ENCODE data around the gene PSMB9. TPM values are rescaled to one million over a fixed set of nuclear protein-coding genes. Genes with fewer than 3 reads are reported as not detected.
"Not testable (repeated sequence)": the region's sequence is repeated elsewhere in the genome, so short reads cannot be mapped to it uniquely, and the experiment has no call there.

Gene PSMB9
- total and polyA plus RNA-seq, 2 donors (not counting 1 experiment from before 2014, with no cell fraction given): 64.4 to 75.0 TPM

DNA sequence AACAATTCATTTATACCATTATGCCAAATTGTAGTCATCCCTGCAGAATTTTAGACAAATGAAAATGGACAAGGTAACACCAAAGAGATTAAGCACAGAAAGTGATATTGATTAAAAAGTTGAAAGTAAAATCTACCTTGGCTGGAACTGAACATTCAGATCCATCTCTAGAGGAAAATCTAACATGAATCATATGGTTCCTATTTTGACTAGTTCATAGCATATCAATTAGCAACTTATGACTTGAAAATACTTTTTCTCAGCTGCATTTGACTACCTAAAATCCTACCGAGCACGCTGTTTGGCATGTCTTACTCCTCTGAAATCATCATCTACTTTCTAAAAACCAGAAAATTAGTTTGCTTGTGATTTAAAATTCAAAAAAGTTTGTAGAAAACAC is 22.6 kb downstream of the PSMB9 start:
- Histone ChIP-seq H4K20me1 (ENCODE audit: control insufficient read depth, extremely low read depth, insufficient read depth, low read length) (no peaks in the 10 kb centered on the region), H3K9ac (ENCODE audit: insufficient read depth, low read length) (no peak overlapping the region), H3K79me2 (ENCODE audit: control insufficient read depth, insufficient read depth, low read length) (no peaks in the 10 kb centered on the region), H3K4me1 (ENCODE audit: control insufficient read depth, extremely low read depth, insufficient read depth, low read length) (no peaks in the 10 kb centered on the region), H3K27me3 (ENCODE audit: control insufficient read depth, insufficient read depth, low read length) (peaks cover 2% of the 10 kb centered on the region), H3K4me3 (replicated peaks in 1 of 4; ENCODE audit: control extremely low read depth in 1 of 4, insufficient read depth in 1 of 4, low read depth in 3 of 4, low read length in 4 of 4) (no peak overlapping the region), H2AFZ (ENCODE audit: low read length) (no peak overlapping the region), H3K9me3 (ENCODE audit: control insufficient read depth, insufficient read depth, low read depth, low read length) (no peaks in the 10 kb centered on the region), H3K27ac (ENCODE audit: insufficient read depth, low read length) (no peak overlapping the region), H3K36me3 (ENCODE audit: control insufficient read depth, insufficient read depth, low read length) (no peaks in the 10 kb centered on the region), H3K4me2 (ENCODE audit: extremely low read depth, insufficient read depth, low read length) (no peak overlapping the region)
- no peak for DNase-seq (ENCODE audit: low read depth in 2 of 2)
- TF ChIP-seq, protein P1, sequence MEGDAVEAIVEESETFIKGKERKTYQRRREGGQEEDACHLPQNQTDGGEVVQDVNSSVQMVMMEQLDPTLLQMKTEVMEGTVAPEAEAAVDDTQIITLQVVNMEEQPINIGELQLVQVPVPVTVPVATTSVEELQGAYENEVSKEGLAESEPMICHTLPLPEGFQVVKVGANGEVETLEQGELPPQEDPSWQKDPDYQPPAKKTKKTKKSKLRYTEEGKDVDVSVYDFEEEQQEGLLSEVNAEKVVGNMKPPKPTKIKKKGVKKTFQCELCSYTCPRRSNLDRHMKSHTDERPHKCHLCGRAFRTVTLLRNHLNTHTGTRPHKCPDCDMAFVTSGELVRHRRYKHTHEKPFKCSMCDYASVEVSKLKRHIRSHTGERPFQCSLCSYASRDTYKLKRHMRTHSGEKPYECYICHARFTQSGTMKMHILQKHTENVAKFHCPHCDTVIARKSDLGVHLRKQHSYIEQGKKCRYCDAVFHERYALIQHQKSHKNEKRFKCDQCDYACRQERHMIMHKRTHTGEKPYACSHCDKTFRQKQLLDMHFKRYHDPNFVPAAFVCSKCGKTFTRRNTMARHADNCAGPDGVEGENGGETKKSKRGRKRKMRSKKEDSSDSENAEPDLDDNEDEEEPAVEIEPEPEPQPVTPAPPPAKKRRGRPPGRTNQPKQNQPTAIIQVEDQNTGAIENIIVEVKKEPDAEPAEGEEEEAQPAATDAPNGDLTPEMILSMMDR (conservative IDR thresholded peaks at IDR 0.05 in 1 of 2, IDR thresholded peaks at IDR 0.05 in 1 of 2; ENCODE audit: low read depth in 1 of 2, low read length in 2 of 2): no peak
- TF ChIP-seq EZH2 (IDR thresholded peaks at IDR 0.05; ENCODE audit: low read length, missing control alignments): no peak

DNA sequence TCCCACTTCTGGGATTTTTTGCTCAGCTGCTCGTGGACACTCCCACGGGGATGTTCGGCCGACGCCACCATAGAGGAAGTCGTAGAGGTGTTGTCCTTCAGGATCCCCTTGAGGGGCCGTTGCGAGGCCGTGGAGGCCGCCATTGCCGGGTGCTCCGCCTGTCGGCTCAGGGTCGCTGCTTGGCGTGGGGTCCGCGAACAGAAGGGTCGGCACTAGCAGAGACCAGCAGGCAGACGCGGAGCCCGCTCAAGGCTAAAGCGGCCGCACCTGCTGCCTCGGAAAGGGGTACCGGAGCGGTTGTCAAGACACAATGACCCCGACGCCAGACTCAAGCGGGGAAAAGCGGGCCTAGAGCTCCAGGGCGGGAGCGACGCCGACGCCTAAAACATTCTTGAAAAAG is 25.7 kb downstream of the PSMB9 start:
- peaks cover 6% of the 10 kb centered on the region for H3K4me1 ChIP-seq (ENCODE audit: control insufficient read depth, extremely low read depth, insufficient read depth, low read length)
- H3K4me3 ChIP-seq (replicated peaks in 1 of 4; ENCODE audit: control extremely low read depth in 1 of 4, insufficient read depth in 1 of 4, low read depth in 3 of 4, low read length in 4 of 4): no peak overlapping the region
- H3K27me3 ChIP-seq (ENCODE audit: control insufficient read depth, insufficient read depth, low read length): no peaks in the 10 kb centered on the region
- no peaks in the 10 kb centered on the region for H3K79me2 ChIP-seq (ENCODE audit: control insufficient read depth, insufficient read depth, low read length)
- no peak overlapping the region for H3K27ac ChIP-seq (ENCODE audit: insufficient read depth, low read length)
- no peaks in the 10 kb centered on the region for H3K9me3 ChIP-seq (ENCODE audit: control insufficient read depth, insufficient read depth, low read depth, low read length)
- no peaks in the 10 kb centered on the region for H4K20me1 ChIP-seq (ENCODE audit: control insufficient read depth, extremely low read depth, insufficient read depth, low read length)
- no peak overlapping the region for H3K9ac ChIP-seq (ENCODE audit: insufficient read depth, low read length)
- H3K4me2 ChIP-seq (ENCODE audit: extremely low read depth, insufficient read depth, low read length): no peak overlapping the region
- no peak for DNase-seq (ENCODE audit: low read depth in 2 of 2)
- H2AFZ ChIP-seq (ENCODE audit: low read length): no peak overlapping the region
- H3K36me3 ChIP-seq (ENCODE audit: control insufficient read depth, insufficient read depth, low read length): no peaks in the 10 kb centered on the region
- TF ChIP-seq, protein P1 (conservative IDR thresholded peaks at IDR 0.05 in 1 of 2, IDR thresholded peaks at IDR 0.05 in 1 of 2; ENCODE audit: low read depth in 1 of 2, low read length in 2 of 2): no peak
- peak; percentile 50 for TF ChIP-seq EZH2 (IDR thresholded peaks at IDR 0.05; ENCODE audit: low read length, missing control alignments)

DNA sequence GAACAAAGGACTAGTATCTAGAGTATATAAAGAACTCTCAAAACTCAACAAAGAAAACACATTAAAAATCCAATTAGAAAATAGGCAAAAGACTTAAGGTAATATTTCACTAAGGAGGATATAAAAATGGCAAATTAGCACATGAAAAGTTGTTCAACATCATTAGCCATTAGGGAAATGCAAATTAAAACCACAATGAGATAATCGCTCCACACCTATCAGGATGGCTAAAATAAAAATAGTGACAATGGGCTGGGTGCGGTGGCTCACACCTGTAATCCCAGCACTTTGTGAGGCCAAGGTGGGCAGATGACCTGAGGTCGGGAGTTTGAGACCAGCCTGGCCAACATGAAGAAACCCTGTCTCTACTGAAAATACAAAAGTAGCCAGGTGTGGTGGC is 27.0 kb downstream of the PSMB9 start:
- not testable (repeated sequence) for H3K36me3 ChIP-seq (ENCODE audit: control insufficient read depth, insufficient read depth, low read length); H3K27me3 ChIP-seq (ENCODE audit: control insufficient read depth, insufficient read depth, low read length); H3K9me3 ChIP-seq (ENCODE audit: control insufficient read depth, insufficient read depth, low read depth, low read length); H3K79me2 ChIP-seq (ENCODE audit: control insufficient read depth, insufficient read depth, low read length); H3K9ac ChIP-seq (ENCODE audit: insufficient read depth, low read length); DNase-seq (ENCODE audit: low read depth in 2 of 2); H3K4me3 ChIP-seq (replicated peaks in 1 of 4; ENCODE audit: control extremely low read depth in 1 of 4, insufficient read depth in 1 of 4, low read depth in 3 of 4, low read length in 4 of 4); H2AFZ ChIP-seq (ENCODE audit: low read length); H4K20me1 ChIP-seq (ENCODE audit: control insufficient read depth, extremely low read depth, insufficient read depth, low read length); H3K27ac ChIP-seq (ENCODE audit: insufficient read depth, low read length); H3K4me2 ChIP-seq (ENCODE audit: extremely low read depth, insufficient read depth, low read length); H3K4me1 ChIP-seq (ENCODE audit: control insufficient read depth, extremely low read depth, insufficient read depth, low read length)

All from fibroblast of lung (primary cell).